ENCODE measurements around the gene EXOC2. TPM values are rescaled to one million over a fixed set of nuclear protein-coding genes. Genes with fewer than 3 reads are reported as not detected.

The EXOC2 gene
- polyA plus RNA-seq, 1 donor (not counting 4 experiments of a cell fraction or from before 2014, with no cell fraction given) = 28.4 TPM

- dilution Hi-C loops (cut with MboI; ENCODE audit: extremely low pct_ligation_motif_present, low sequenced_read_pairs) = no loop called here
- no peak overlapping the region for H3K4me3 ChIP-seq (ENCODE audit: control insufficient read depth in 2 of 3, extremely low read depth in 1 of 3, insufficient read depth in 2 of 3, low read depth in 1 of 3, low read length in 3 of 3)
- TF ChIP-seq EZH2 (IDR thresholded peaks at IDR 0.05; ENCODE audit: low read length) = no peak
These were observed 251.6 kb downstream of the EXOC2 start for GRCh38 chr6:441126-441920.

GRCh38 chr6:439641-440167 is 253.2 kb downstream of the EXOC2 start:
- peaks cover 5% of the 10 kb centered on the region for H3K27me3 ChIP-seq (ENCODE audit: control insufficient read depth, extremely low read depth, insufficient read depth, low read length)
- no peak overlapping the region for H3K27ac ChIP-seq (ENCODE audit: control insufficient read depth, insufficient read depth, low read length)
- H3K4me1 ChIP-seq (ENCODE audit: control insufficient read depth, extremely low read depth, insufficient read depth, low read length) = no peaks in the 10 kb centered on the region
- DNase-seq (ENCODE audit: low read depth, low spot score) (no peak), FAIRE-seq (no peak)
- H3K9ac ChIP-seq (ENCODE audit: control insufficient read depth, extremely low read depth, insufficient read depth, low read length) = no peak overlapping the region
- H3K36me3 ChIP-seq (ENCODE audit: control insufficient read depth in 2 of 2, extremely low read depth in 1 of 2, insufficient read depth in 2 of 2, low read length in 2 of 2) = no peaks in the 10 kb centered on the region
- no peak overlapping the region for H2AFZ ChIP-seq (ENCODE audit: control insufficient read depth, low read length)
- H3K4me3 ChIP-seq (ENCODE audit: control insufficient read depth in 2 of 3, extremely low read depth in 1 of 3, insufficient read depth in 2 of 3, low read depth in 1 of 3, low read length in 3 of 3) = no peak overlapping the region
- TF ChIP-seq, protein P1, sequence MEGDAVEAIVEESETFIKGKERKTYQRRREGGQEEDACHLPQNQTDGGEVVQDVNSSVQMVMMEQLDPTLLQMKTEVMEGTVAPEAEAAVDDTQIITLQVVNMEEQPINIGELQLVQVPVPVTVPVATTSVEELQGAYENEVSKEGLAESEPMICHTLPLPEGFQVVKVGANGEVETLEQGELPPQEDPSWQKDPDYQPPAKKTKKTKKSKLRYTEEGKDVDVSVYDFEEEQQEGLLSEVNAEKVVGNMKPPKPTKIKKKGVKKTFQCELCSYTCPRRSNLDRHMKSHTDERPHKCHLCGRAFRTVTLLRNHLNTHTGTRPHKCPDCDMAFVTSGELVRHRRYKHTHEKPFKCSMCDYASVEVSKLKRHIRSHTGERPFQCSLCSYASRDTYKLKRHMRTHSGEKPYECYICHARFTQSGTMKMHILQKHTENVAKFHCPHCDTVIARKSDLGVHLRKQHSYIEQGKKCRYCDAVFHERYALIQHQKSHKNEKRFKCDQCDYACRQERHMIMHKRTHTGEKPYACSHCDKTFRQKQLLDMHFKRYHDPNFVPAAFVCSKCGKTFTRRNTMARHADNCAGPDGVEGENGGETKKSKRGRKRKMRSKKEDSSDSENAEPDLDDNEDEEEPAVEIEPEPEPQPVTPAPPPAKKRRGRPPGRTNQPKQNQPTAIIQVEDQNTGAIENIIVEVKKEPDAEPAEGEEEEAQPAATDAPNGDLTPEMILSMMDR (optimal IDR thresholded peaks at IDR 0.05 in 1 of 3, IDR thresholded peaks at IDR 0.05 in 1 of 3, conservative IDR thresholded peaks at IDR 0.05 in 1 of 3; ENCODE audit: extremely low read depth in 1 of 3, insufficient read depth in 2 of 3, low read length in 3 of 3) = no peak
- TF ChIP-seq EZH2 (IDR thresholded peaks at IDR 0.05; ENCODE audit: low read length) = no peak
- H3K9me1 ChIP-seq (ENCODE audit: control insufficient read depth, extremely low read depth, insufficient read depth, low read length) = no peaks in the 10 kb centered on the region
- dilution Hi-C loops (cut with MboI; ENCODE audit: extremely low pct_ligation_motif_present, low sequenced_read_pairs) = no loop called here
- no peaks in the 10 kb centered on the region for H3K79me2 ChIP-seq (ENCODE audit: control insufficient read depth, insufficient read depth, low read length)
- no peak overlapping the region for H3K4me2 ChIP-seq (ENCODE audit: control insufficient read depth, extremely low read depth, insufficient read depth, low read depth, low read length)
- no peaks in the 10 kb centered on the region for H3K9me3 ChIP-seq (ENCODE audit: control insufficient read depth, low read depth, low read length)
- H4K20me1 ChIP-seq (ENCODE audit: control insufficient read depth, extremely low read depth, insufficient read depth, low read length) = no peaks in the 10 kb centered on the region

More at GRCh38 chr6:441126-441920, 251.6 kb downstream of the EXOC2 start:
- no peaks in the 10 kb centered on the region for H3K9me3 ChIP-seq (ENCODE audit: control insufficient read depth, low read depth, low read length)
- DNase-seq (ENCODE audit: low read depth, low spot score) = no peak
- H3K9me1 ChIP-seq (ENCODE audit: control insufficient read depth, extremely low read depth, insufficient read depth, low read length) = no peaks in the 10 kb centered on the region
- FAIRE-seq = no peak
- H3K4me2 ChIP-seq (ENCODE audit: control insufficient read depth, extremely low read depth, insufficient read depth, low read depth, low read length) = no peak overlapping the region
- no peaks in the 10 kb centered on the region for H4K20me1 ChIP-seq (ENCODE audit: control insufficient read depth, extremely low read depth, insufficient read depth, low read length)
- H3K36me3 ChIP-seq (ENCODE audit: control insufficient read depth in 2 of 2, extremely low read depth in 1 of 2, insufficient read depth in 2 of 2, low read length in 2 of 2) = no peaks in the 10 kb centered on the region
- no peak overlapping the region for H3K27ac ChIP-seq (ENCODE audit: control insufficient read depth, insufficient read depth, low read length)
- H3K4me1 ChIP-seq (ENCODE audit: control insufficient read depth, extremely low read depth, insufficient read depth, low read length) = no peaks in the 10 kb centered on the region
- no peak overlapping the region for H2AFZ ChIP-seq (ENCODE audit: control insufficient read depth, low read length)
- H3K27me3 ChIP-seq (ENCODE audit: control insufficient read depth, extremely low read depth, insufficient read depth, low read length) = peaks cover 5% of the 10 kb centered on the region
- no peaks in the 10 kb centered on the region for H3K79me2 ChIP-seq (ENCODE audit: control insufficient read depth, insufficient read depth, low read length)
- no peak overlapping the region for H3K9ac ChIP-seq (ENCODE audit: control insufficient read depth, extremely low read depth, insufficient read depth, low read length)

Measured in keratinocyte (primary cell).